Activated naive CD4-positive, alpha-beta T cell treated with anti-CD3 and anti-CD28 coated beads, Interleukin-2, amount 50 U/mL, for 24 hours (primary cell): ENCODE results near the gene PRUNE2.
"Not testable (repeated sequence)": the region's sequence is repeated elsewhere in the genome, so short reads cannot be mapped to it uniquely, and the experiment has no call there.

Experiments
- H3K27ac Mint-ChIP-seq: one replicate; pipeline ENCODE4 v1.8.0; 2021; ENCODE audit warnings: mild to moderate bottlenecking, mixed read lengths
- H3K27me3 Mint-ChIP-seq: one replicate; pipeline ENCODE4 v1.8.0; 2021; ENCODE audit warnings: mixed read lengths
- H3K36me3 Mint-ChIP-seq: one replicate; pipeline ENCODE4 v1.8.0; 2021; ENCODE audit warnings: mixed read lengths
- H3K4me1 Mint-ChIP-seq: one replicate; pipeline ENCODE4 v1.8.0; 2021; ENCODE audit warnings: mixed read lengths
- H3K4me3 Mint-ChIP-seq: one replicate; pipeline ENCODE4 v1.8.0; 2021; ENCODE audit warnings: mild to moderate bottlenecking, mixed read lengths
- H3K9me3 Mint-ChIP-seq: one replicate; pipeline ENCODE4 v1.8.0; 2021; ENCODE audit warnings: mixed read lengths

PRUNE2 gene

DNA sequence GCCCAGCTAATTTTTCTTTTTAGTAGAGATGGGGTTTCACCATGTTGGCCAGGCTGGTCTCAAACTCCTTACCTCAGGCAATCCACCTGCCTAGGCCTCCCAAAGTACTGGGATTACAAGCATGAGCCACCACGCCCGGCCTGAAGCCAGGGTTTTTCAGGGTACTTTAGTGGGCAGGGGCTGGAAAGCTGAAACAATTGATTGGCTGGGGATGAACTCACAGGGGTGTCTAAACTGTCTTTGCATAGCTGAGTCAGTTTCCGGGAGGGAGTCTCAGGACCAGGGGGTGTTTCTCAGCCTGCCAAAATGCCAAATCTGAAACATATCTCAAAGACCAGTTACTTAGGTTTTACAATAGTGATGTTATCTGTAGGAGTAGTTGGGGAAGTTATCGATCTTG, 46.1 kb downstream of the PRUNE2 start:
- H3K4me1 Mint-ChIP-seq: no peaks in the 10 kb centered on the region
- no peaks in the 10 kb centered on the region for H3K27me3 Mint-ChIP-seq
- no peaks in the 10 kb centered on the region for H3K36me3 Mint-ChIP-seq
- no peaks in the 10 kb centered on the region for H3K9me3 Mint-ChIP-seq
- no peak overlapping the region for H3K4me3 Mint-ChIP-seq
- no peak overlapping the region for H3K27ac Mint-ChIP-seq

DNA sequence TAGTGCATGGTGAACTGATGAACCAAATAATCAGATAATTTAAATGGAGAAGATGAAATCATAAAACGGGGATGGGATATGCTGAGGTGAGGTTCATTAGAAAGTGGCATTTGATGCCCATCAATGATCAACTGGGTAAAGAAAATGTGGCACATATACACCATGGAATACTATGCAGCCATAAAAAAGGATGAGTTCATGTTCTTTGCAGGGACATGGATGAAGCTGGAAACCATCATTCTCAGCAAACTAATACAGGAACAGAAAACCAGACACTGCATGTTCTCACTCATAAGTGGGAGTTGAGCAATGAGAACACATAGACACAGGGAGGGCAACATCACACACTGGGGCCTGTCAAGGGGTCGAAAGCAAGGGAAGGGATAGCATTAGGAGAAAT, 47.7 kb downstream of the PRUNE2 start:
- not testable (repeated sequence) for H3K4me3 Mint-ChIP-seq, H3K27me3 Mint-ChIP-seq, H3K4me1 Mint-ChIP-seq, H3K27ac Mint-ChIP-seq, H3K36me3 Mint-ChIP-seq, H3K9me3 Mint-ChIP-seq

DNA sequence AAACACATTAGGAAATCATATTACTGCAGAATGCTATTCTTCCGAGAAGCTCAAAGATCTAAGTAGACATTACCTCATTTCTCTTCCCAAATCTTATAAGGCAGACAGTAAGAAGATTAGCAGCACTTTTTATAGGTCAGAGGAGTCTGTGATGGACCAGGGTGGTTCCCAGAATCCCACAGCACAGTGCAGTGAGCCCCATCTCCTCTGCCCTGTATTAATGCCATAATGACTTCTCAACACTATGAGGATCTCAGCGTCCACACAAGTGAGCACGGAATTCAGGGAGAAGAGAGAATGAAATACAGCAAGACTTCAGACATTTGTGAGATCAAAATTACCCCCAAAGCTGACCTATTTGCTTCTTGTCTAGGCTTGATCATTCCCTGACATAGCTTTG, 49.9 kb downstream of the PRUNE2 start:
- Mint-ChIP-seq H3K4me3 (no peak overlapping the region), H3K36me3 (no peaks in the 10 kb centered on the region), H3K27ac (no peak overlapping the region), H3K27me3 (no peaks in the 10 kb centered on the region), H3K4me1 (no peaks in the 10 kb centered on the region), H3K9me3 (no peaks in the 10 kb centered on the region)

DNA sequence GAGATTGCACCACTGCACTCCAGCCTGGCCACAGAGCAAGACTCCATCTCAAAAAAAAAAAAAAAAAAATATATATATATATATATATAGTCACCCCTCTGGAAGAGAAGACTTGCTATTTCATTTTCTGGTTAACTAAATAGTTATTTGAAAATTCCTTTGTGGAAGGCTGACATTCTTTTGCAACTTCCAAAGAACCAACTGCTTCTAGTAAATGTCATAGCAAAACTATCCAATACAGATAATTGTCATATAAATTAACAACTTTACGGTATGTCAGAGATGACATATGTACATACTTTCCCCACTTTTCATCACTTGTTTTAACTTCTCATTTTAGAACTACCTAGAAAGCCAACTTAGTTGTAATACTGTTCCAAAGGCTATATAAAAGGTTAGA, 50.9 kb downstream of the PRUNE2 start:
- no peak overlapping the region for H3K4me3 Mint-ChIP-seq
- no peaks in the 10 kb centered on the region for H3K4me1 Mint-ChIP-seq
- H3K27ac Mint-ChIP-seq: no peak overlapping the region
- no peaks in the 10 kb centered on the region for H3K27me3 Mint-ChIP-seq
- no peaks in the 10 kb centered on the region for H3K36me3 Mint-ChIP-seq
- no peaks in the 10 kb centered on the region for H3K9me3 Mint-ChIP-seq

DNA sequence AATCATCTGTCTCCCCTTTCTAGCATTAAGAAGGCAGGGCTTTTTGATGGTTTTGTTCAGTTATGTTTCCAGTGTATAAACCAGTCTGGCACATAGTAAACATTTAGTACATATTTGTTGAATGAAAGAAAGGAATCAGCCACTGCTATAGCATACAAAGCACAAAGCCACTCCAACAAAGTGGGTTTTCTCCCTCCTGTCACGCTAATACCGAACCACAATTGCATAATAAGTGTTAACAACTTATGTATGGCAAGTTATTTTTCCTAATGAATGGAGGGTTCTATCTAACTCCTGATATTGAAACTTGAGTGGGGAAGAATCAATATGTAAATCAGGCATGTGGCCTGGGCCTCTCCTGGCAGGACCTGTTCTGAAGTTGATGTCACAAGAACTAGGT, 53.9 kb downstream of the PRUNE2 start:
- Mint-ChIP-seq H3K27me3 (no peaks in the 10 kb centered on the region), H3K36me3 (no peaks in the 10 kb centered on the region), H3K4me1 (no peaks in the 10 kb centered on the region), H3K27ac (no peak overlapping the region), H3K4me3 (no peak overlapping the region), H3K9me3 (no peaks in the 10 kb centered on the region)

DNA sequence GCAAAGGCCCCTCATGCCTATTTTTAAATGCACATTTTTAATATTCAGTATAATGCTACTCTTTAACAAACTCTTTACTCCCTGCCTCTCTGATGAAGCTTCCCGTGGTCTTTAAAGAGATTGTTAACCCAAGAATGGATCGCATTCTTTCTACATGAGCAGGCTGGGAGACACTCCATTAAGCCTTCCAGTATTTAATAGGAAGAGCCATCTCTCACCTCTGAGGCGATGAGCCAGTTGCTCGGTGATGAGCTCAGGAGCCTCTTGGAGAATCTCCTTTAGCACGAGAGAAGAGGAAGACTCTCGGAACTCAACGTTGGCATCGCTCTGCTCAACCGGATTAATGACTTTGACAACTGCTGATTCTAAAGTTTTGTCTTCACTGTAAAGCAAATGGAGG, 59.6 kb downstream of the PRUNE2 start:
- Mint-ChIP-seq H3K36me3 (no peaks in the 10 kb centered on the region), H3K4me3 (no peak overlapping the region), H3K9me3 (no peaks in the 10 kb centered on the region), H3K4me1 (no peaks in the 10 kb centered on the region), H3K27me3 (no peaks in the 10 kb centered on the region), H3K27ac (no peak overlapping the region)

DNA sequence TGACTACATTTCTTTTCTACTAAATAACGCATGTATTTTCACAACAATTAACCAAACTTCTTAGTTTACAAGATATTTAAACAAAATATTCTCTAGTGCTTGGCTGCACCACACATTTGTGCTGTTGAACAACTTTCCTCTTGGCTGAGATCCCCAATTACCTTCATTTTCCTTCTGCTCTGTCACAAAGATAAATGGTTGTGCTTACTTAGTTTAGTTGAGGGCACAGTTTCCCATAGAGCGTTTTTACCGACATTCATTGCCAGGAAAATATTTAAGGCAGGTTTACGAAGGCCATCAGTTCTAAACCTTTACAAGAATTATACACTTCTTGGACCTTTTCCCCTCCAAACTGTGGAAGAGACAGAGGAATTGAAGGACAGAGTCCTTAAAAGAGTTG, 60.7 kb downstream of the PRUNE2 start:
- Mint-ChIP-seq H3K36me3 (no peaks in the 10 kb centered on the region), H3K27ac (no peak overlapping the region), H3K27me3 (no peaks in the 10 kb centered on the region), H3K4me3 (no peak overlapping the region), H3K4me1 (no peaks in the 10 kb centered on the region), H3K9me3 (no peaks in the 10 kb centered on the region)

DNA sequence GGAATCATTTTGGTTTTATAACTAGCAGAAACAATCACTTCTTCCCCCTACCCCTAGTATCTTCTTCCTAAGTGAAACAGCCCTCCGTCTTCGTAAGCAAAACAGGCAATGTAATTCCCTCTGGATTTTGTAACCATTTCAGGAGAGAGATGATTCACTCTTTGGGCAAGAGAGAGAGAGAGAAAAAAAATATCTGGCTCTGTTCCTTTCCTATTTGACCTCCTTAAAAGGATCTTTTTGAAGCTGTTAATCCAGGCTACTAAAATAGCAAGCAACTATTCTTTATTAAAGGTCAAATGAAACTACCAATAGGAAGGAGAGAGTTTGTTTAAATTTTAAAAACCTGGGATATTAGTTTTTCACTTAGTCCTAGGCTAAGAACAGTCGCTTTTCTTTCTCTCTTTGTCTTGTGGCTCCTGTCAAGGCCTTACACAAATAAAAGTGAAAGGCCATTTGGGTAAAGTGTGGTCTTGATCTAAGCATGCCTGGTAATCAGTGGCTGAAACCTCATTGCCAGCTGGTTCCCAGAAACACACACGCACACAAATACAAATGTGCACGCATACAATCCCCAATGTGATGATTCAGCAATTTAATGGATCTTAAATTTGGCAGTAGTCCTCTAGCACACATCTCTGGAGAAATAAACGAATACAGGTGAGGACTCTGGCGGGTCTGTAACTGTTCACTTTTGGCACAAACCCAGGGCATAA, 70.2 kb downstream of the PRUNE2 start:
- Mint-ChIP-seq H3K27me3 (peaks cover 5% of the 10 kb centered on the region), H3K4me3 (no peak overlapping the region), H3K36me3 (no peaks in the 10 kb centered on the region), H3K4me1 (no peaks in the 10 kb centered on the region), H3K9me3 (no peaks in the 10 kb centered on the region), H3K27ac (no peak overlapping the region)

DNA sequence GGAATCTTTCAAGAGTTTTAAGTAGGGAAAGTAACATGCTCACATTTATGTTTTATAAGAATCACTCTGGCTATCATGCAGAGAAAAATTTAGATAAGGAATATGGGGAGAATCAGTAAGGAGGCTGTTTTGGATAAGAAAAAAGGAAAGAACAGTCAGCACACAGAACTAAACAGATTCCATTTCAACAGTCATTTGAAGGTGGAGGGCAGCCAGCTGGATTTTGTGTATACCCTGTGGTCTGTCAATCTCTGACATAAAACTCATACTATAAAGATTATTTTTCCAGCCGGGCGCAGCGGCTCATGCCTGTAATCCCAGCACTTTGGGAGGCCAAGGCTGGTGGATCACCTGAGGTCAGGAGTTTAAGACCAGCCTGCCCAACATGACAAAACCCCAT, 77.5 kb downstream of the PRUNE2 start:
- Mint-ChIP-seq H3K4me1 (no peaks in the 10 kb centered on the region), H3K4me3 (no peak overlapping the region), H3K27ac (no peak overlapping the region), H3K9me3 (peaks cover 5% of the 10 kb centered on the region), H3K27me3 (peaks cover 2% of the 10 kb centered on the region), H3K36me3 (no peaks in the 10 kb centered on the region)

DNA sequence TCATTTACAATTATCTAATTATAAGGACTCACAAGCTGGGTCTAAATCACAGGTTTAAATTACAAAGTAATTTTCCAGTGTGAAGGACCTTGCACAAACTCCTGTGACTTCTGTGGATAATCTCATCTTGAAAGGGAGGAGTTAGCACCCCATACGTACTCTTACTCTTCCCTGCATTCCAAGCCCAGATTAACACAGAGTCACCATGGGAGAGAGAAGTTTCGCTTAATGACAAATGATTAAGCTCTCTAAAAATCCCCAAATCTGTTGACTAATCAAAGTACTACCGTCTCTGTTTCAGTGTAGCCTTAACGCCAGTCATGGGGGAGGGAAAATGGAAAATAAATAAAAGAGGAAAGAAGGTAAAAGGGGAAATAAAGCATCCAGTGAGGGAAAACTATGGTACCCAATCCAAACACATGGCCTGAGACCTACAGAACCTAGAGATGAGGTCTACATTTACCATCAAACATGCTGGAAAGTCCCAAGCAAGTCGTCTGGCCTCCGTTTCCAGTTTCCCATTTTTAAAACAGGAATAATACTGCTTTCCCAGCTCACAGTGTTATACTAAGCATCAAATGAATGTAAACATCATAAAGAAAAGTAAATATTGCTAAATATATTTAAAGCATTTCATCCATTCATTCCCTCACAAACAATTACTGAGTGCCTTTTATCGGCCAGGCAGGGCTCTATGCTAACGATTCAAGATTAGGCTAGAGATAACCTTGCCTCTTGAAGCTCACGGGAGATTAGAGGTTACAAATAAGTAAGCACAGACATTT, 78.4 kb downstream of the PRUNE2 start:
- Mint-ChIP-seq H3K9me3 (peaks cover 5% of the 10 kb centered on the region), H3K27me3 (peaks cover 2% of the 10 kb centered on the region), H3K4me1 (no peaks in the 10 kb centered on the region), H3K4me3 (no peak overlapping the region), H3K27ac (no peak overlapping the region), H3K36me3 (no peaks in the 10 kb centered on the region)

DNA sequence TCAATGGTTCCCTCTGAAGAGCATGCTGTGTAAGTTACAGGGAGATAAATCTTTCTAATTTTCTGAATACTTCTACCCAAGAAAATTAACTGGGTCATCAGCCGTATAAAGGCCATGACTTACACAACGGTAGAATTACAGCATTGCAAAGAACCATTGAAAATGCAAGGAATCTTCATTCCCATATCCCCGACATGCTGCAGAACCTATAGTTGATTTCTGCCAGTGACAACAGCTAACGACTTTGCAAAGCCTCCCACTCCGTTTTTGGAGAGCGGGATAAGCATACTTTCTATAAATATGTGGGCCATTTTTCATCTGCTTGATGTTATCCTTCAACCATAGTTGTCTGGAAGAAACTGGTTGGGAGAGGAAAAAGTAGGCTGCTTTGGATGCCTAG, 85.5 kb downstream of the PRUNE2 start:
- H3K4me1 Mint-ChIP-seq: no peaks in the 10 kb centered on the region
- no peak overlapping the region for H3K27ac Mint-ChIP-seq
- H3K27me3 Mint-ChIP-seq: no peaks in the 10 kb centered on the region
- H3K36me3 Mint-ChIP-seq: no peaks in the 10 kb centered on the region
- H3K9me3 Mint-ChIP-seq: no peaks in the 10 kb centered on the region
- no peak overlapping the region for H3K4me3 Mint-ChIP-seq

DNA sequence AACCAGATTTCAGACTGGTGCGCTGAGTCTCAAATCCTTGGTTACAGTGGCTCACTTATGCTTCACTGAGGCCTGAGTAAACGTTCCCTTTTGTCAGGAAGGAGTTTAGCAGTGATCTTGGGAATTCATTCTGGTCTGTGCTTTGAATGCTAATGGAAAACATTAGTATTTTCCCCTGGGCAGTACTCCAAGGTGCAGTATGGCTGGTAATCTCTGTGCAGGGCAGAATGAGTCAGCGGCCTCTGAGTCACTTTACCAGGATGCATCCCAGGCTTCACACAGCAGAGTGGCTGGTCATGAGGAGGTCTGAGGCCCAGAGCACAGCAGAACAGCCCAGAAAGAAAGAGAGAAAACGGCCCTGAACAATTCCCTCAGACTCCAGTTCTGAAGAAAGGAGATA, 87.6 kb downstream of the PRUNE2 start:
- H3K36me3 Mint-ChIP-seq: no peaks in the 10 kb centered on the region
- no peak overlapping the region for H3K4me3 Mint-ChIP-seq
- no peaks in the 10 kb centered on the region for H3K4me1 Mint-ChIP-seq
- no peak overlapping the region for H3K27ac Mint-ChIP-seq
- no peaks in the 10 kb centered on the region for H3K9me3 Mint-ChIP-seq
- H3K27me3 Mint-ChIP-seq: peaks cover 2% of the 10 kb centered on the region

DNA sequence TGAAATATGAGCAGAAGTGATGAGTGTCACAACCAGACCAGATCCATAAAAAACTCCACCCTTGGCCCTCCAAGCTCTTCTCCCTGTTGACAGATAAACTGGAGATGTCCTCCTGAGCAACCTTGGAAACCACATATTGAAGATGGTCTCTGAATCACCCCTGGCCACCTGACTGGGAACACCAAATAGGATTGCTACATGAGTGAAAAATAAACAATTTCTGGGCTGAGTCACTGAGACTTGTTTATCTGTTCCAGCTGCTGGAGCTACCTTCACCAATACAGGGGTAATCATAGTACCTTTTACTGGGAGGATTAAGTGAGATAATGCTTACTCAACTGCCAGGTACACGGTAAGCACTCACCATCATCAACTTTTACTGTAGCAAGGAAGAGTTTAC, 88.4 kb downstream of the PRUNE2 start:
- Mint-ChIP-seq H3K4me1 (no peaks in the 10 kb centered on the region), H3K9me3 (no peaks in the 10 kb centered on the region), H3K27ac (no peak overlapping the region), H3K27me3 (peaks cover 2% of the 10 kb centered on the region), H3K36me3 (no peaks in the 10 kb centered on the region), H3K4me3 (no peak overlapping the region)

DNA sequence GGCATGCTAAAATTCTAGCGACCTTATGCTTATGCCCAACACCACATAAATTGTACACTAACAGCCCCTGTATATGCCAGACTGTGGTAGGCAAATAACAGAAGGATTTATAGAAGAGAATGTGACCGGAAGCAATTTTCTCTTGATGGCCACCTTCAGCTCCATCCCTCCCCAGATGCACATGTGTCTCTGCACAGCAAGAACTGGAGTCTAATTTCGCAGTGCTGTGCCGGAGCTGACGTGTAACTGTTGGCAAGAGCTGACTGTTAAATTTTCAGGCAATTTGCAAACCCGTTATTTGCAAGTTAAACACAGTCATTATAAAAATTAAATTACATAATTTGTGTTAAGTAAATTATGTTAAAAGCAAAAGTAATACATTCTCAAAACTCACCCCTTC, 93.3 kb downstream of the PRUNE2 start:
- Mint-ChIP-seq H3K9me3 (no peaks in the 10 kb centered on the region), H3K27ac (no peak overlapping the region), H3K4me1 (no peaks in the 10 kb centered on the region), H3K36me3 (no peaks in the 10 kb centered on the region), H3K27me3 (peaks cover 16% of the 10 kb centered on the region), H3K4me3 (no peak overlapping the region)

DNA sequence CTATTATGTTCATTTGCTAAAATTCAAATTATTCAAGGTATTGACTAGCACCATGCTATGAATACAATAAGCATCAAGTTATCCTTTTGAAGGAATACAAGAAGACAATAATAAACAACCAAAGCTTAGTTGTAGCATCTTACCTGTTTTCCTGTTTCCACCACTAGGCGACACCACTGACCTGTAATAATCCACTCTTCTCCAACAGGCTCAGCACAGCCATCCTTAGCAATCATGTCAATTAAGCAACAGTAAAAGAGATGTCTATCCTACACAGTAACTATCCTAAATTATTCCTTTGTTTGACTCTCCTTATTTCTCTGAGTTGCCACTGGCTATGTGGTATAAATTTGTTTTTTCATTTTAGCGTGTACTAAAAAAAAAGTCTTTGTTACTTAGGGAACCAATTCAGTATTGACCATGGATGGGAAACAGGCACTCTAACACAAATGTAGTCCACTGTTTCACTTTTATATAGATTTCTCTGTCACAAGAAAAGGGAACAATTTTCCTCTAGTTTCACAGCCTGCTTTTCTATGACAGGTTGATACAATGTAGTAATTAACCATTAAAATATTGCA, 95.4 kb downstream of the PRUNE2 start:
- H3K4me3 Mint-ChIP-seq: no peak overlapping the region
- H3K27me3 Mint-ChIP-seq: peaks cover 16% of the 10 kb centered on the region
- no peaks in the 10 kb centered on the region for H3K36me3 Mint-ChIP-seq
- no peaks in the 10 kb centered on the region for H3K9me3 Mint-ChIP-seq
- H3K4me1 Mint-ChIP-seq: no peaks in the 10 kb centered on the region
- no peak overlapping the region for H3K27ac Mint-ChIP-seq

DNA sequence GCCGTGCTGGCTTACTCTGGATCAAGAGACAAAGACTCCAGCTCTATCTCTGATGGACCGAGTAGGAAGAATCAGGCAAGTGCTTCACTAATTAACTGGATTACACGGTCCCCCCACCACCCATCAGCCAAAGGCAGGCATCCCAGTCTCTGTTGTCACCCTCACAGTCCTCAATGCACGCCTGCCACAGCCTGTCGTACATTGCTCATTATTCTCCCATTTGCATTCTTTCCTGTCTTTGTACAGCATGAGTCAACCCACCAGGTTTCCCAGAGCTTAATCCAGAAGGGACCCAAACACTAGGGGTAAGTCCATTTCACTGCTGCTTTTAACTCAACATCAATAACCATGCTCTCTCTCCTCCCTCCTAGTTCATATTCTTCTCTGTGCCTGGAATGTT, 97.3 kb downstream of the PRUNE2 start:
- Mint-ChIP-seq H3K27me3 (peaks cover 14% of the 10 kb centered on the region), H3K9me3 (no peaks in the 10 kb centered on the region), H3K27ac (no peak overlapping the region), H3K36me3 (no peaks in the 10 kb centered on the region), H3K4me3 (no peak overlapping the region), H3K4me1 (no peaks in the 10 kb centered on the region)
